ENCODE measurements around the gene URB2. TPM values are rescaled to one million over a fixed set of nuclear protein-coding genes. Genes with fewer than 3 reads are reported as not detected.

URB2 gene
- total and polyA plus RNA-seq, 2 donors (not counting 3 experiments of a cell fraction or from before 2014, with no cell fraction given): 4.7 to 12.4 TPM

DNA sequence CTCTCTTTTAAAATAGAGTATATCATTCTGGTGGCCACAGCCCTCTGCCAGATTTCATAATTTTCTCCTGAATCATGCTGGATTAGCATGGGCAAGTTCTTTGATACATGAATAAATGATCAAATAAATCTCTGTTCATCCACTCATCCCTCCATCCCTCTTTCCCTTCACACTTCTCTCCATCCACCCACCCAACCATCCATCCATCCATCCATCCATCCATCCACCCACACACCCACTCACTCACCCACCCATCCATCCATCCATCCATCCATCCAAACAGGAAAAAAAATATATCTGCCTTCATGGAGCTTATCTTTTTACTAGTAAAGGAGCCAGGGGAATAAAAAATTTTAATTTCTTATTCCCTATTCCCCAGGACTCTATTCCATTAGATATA is 49.3 kb downstream of the URB2 start:
- intact Hi-C loops (cut with micrococcal nuclease): no loop called here
- FAIRE-seq (no peak), DNase-seq (ENCODE audit: low read depth, low spot score) (no peak)
- Histone ChIP-seq H3K27me3 (ENCODE audit: control insufficient read depth in 2 of 2, insufficient read depth in 2 of 2, low read length in 2 of 2) (no peaks in the 10 kb centered on the region), H3K36me3 (ENCODE audit: control insufficient read depth in 2 of 2, extremely low read depth in 1 of 2, insufficient read depth in 2 of 2, low read length in 2 of 2) (no peaks in the 10 kb centered on the region), H3K4me2 (ENCODE audit: insufficient read depth, low read length) (no peak overlapping the region), H3K9me1 (replicated peaks; ENCODE audit: control insufficient read depth, extremely low read depth, insufficient read depth, low read length) (no peaks in the 10 kb centered on the region), H3K4me3 (replicated peaks in 1 of 3; ENCODE audit: insufficient read depth in 1 of 3, low read depth in 1 of 3, low read length in 3 of 3) (no peak overlapping the region), H2AFZ (ENCODE audit: low read depth, low read length) (no peak overlapping the region), H3K4me1 (ENCODE audit: control insufficient read depth, extremely low read depth, insufficient read depth, low read length) (no peaks in the 10 kb centered on the region), H3K9me3 (replicated peaks; ENCODE audit: control insufficient read depth, insufficient read depth, low read length) (no peaks in the 10 kb centered on the region), H3K79me2 (ENCODE audit: control insufficient read depth, insufficient read depth, low read length) (no peaks in the 10 kb centered on the region), H4K20me1 (replicated peaks; ENCODE audit: control insufficient read depth, extremely low read depth, insufficient read depth, low read length) (no peaks in the 10 kb centered on the region), H3K9ac (replicated peaks; ENCODE audit: extremely low read depth, insufficient read depth, low read length) (no peak overlapping the region), H3K27ac (ENCODE audit: insufficient read depth, low read depth, low read length) (no peak overlapping the region)
- POLR2A ChIA-PET: no interaction called here
- dilution Hi-C loops (cut with MboI; ENCODE audit: extremely low pct_ligation_motif_present, low sequenced_read_pairs): no loop called here
- CTCF ChIA-PET: interaction anchor here (1.3 kb wide), 1 partner anchor 14 kb away, joined by 5 read pairs; no protein-coding TSS in a partner anchor
- no peak for TF ChIP-seq POLR2AphosphoS5 (IDR thresholded peaks at IDR 0.05; ENCODE audit: insufficient read depth, low read depth, low read length)
- no peak for TF ChIP-seq MYC (IDR thresholded peaks at IDR 0.05; ENCODE audit: low read depth, low read length)
- TF ChIP-seq EZH2 (IDR thresholded peaks at IDR 0.05; ENCODE audit: borderline replicate concordance, low read depth, low read length, severe bottlenecking): no peak
- TF ChIP-seq, protein P1, sequence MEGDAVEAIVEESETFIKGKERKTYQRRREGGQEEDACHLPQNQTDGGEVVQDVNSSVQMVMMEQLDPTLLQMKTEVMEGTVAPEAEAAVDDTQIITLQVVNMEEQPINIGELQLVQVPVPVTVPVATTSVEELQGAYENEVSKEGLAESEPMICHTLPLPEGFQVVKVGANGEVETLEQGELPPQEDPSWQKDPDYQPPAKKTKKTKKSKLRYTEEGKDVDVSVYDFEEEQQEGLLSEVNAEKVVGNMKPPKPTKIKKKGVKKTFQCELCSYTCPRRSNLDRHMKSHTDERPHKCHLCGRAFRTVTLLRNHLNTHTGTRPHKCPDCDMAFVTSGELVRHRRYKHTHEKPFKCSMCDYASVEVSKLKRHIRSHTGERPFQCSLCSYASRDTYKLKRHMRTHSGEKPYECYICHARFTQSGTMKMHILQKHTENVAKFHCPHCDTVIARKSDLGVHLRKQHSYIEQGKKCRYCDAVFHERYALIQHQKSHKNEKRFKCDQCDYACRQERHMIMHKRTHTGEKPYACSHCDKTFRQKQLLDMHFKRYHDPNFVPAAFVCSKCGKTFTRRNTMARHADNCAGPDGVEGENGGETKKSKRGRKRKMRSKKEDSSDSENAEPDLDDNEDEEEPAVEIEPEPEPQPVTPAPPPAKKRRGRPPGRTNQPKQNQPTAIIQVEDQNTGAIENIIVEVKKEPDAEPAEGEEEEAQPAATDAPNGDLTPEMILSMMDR (IDR thresholded peaks at IDR 0.05; ENCODE audit: extremely low read depth in 1 of 2, insufficient read depth in 1 of 2, low read depth in 1 of 2, low read length in 2 of 2): no peak
- no TSS peak for BruUV-seq (replicated peaks)

DNA sequence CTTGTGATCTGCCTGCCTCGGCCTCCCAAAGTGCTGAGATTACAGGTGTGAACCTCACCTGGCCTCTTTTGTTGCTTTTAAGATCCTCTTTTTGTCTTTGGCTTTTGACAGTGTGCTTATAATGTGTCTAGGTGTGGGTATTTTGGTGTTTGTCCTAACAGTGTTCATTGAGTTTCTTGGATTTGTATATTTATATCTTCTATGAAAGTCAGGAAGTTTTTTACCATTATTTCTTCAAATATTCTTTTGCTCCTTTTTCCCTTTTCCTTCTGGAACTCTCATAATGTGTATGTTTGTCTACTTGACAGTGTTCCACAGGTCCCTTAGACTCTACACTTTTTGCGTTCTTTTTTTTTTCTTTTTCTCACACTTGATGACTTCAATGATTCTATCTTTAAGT is 59.1 kb downstream of the URB2 start:
- no TSS peak for BruUV-seq (replicated peaks)
- no peak overlapping the region for H3K4me2 ChIP-seq (ENCODE audit: insufficient read depth, low read length)
- H3K27me3 ChIP-seq (ENCODE audit: control insufficient read depth in 2 of 2, insufficient read depth in 2 of 2, low read length in 2 of 2): no peaks in the 10 kb centered on the region
- DNase-seq (ENCODE audit: low read depth, low spot score) (no peak), FAIRE-seq (no peak)
- H3K36me3 ChIP-seq (ENCODE audit: control insufficient read depth in 2 of 2, extremely low read depth in 1 of 2, insufficient read depth in 2 of 2, low read length in 2 of 2): no peaks in the 10 kb centered on the region
- no peaks in the 10 kb centered on the region for H3K79me2 ChIP-seq (ENCODE audit: control insufficient read depth, insufficient read depth, low read length)
- dilution Hi-C loops (cut with MboI; ENCODE audit: extremely low pct_ligation_motif_present, low sequenced_read_pairs) (no loop called here), intact Hi-C loops (cut with micrococcal nuclease) (no loop called here)
- ChIA-PET POLR2A (no interaction called here), CTCF (interaction anchor here (1.3 kb wide), 1 partner anchor 13 kb away, joined by 4 read pairs; no protein-coding TSS in a partner anchor)
- H2AFZ ChIP-seq (ENCODE audit: low read depth, low read length): no peak overlapping the region
- H3K9me1 ChIP-seq (replicated peaks; ENCODE audit: control insufficient read depth, extremely low read depth, insufficient read depth, low read length): no peaks in the 10 kb centered on the region
- no peaks in the 10 kb centered on the region for H3K9me3 ChIP-seq (replicated peaks; ENCODE audit: control insufficient read depth, insufficient read depth, low read length)
- H3K27ac ChIP-seq (ENCODE audit: insufficient read depth, low read depth, low read length): no peak overlapping the region
- no peak overlapping the region for H3K9ac ChIP-seq (replicated peaks; ENCODE audit: extremely low read depth, insufficient read depth, low read length)
- no peaks in the 10 kb centered on the region for H3K4me1 ChIP-seq (ENCODE audit: control insufficient read depth, extremely low read depth, insufficient read depth, low read length)
- H4K20me1 ChIP-seq (replicated peaks; ENCODE audit: control insufficient read depth, extremely low read depth, insufficient read depth, low read length): no peaks in the 10 kb centered on the region
- no peak overlapping the region for H3K4me3 ChIP-seq (replicated peaks in 1 of 3; ENCODE audit: insufficient read depth in 1 of 3, low read depth in 1 of 3, low read length in 3 of 3)
- TF ChIP-seq FOS (IDR thresholded peaks at IDR 0.05; ENCODE audit: borderline replicate concordance, insufficient read depth, low read length): no peak
- no peak for TF ChIP-seq JUN (IDR thresholded peaks at IDR 0.05; ENCODE audit: borderline replicate concordance, insufficient read depth, insufficient read length, low read depth)
- TF ChIP-seq, protein P2, sequence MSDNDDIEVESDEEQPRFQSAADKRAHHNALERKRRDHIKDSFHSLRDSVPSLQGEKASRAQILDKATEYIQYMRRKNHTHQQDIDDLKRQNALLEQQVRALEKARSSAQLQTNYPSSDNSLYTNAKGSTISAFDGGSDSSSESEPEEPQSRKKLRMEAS (IDR thresholded peaks at IDR 0.05; ENCODE audit: insufficient read depth, insufficient read length): no peak
- no peak for TF ChIP-seq EZH2 (IDR thresholded peaks at IDR 0.05; ENCODE audit: borderline replicate concordance, low read depth, low read length, severe bottlenecking)
- TF ChIP-seq, protein P1 (IDR thresholded peaks at IDR 0.05; ENCODE audit: extremely low read depth in 1 of 2, insufficient read depth in 1 of 2, low read depth in 1 of 2, low read length in 2 of 2): no peak

All from endothelial cell of umbilical vein (primary cell).